NCI-H345 (cell line): ENCODE data around the gene CHRNE.
"Not testable (repeated sequence)": the region's sequence is repeated elsewhere in the genome, so short reads cannot be mapped to it uniquely, and the experiment has no call there.

Source experiments
- DNase-seq: peaks from one replicate; lab custom pipeline; 2025; lab: John Stamatoyannopoulos, UW

CHRNE gene

DNA sequence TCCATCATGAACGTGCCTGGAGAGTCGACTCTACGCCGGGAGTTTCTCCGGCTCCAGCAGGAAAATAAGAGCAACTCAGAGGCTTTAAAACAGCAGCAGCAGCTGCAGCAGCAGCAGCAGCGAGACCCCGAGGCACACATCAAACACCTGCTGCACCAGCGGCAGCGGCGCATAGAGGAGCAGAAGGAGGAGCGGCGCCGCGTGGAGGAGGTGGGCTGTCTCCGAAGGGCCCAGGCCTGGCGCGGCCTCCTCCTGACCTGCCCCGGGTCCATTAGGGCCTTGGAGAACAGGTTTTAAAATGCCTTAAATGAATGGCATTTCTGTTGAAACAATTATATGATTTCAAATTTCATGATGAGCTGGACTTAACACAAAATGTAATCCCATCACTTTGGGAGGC, 15.3 kb downstream of the CHRNE start:
- no peak for DNase-seq

DNA sequence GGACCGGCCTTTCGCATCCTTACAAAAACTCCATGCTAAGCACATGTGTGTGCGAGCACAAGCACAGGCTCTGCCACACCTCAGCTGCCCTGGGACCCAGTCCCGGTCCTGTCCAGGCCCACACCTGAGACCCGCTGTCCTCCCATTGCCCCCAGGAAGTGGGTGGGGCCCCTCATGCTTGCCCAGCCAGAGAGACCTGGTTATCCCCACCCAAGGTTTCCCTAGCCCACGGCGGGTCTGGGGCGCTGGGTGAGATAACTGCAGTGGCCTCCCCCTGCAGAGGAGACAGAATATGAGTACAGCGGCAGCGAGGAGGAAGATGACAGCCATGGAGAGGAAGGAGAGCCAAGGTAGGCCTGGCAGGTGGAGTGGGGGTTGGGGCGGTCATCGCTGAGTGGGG, 16.1 kb downstream of the CHRNE start:
- DNase-seq = no peak

DNA sequence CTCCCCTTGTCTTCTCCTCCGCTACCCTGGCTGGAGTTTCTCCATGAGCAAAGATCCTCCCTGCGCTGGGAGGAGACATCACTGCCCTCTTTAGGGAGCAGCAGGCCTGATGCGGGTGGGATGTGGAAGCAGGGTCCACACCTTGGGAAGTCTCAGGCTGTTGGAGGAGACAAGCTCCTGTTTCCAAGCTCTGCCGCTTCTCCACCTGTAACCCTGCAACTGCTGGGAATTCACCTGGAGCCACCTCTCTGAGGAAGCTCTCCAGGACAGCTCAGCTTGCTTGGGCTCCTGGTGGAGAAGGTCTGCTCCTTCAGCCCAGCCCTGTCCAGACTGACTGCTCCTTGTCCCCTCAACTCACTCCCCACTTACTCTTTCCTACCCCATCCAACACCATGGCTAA, 18.4 kb downstream of the CHRNE start:
- DNase-seq = no peak

DNA sequence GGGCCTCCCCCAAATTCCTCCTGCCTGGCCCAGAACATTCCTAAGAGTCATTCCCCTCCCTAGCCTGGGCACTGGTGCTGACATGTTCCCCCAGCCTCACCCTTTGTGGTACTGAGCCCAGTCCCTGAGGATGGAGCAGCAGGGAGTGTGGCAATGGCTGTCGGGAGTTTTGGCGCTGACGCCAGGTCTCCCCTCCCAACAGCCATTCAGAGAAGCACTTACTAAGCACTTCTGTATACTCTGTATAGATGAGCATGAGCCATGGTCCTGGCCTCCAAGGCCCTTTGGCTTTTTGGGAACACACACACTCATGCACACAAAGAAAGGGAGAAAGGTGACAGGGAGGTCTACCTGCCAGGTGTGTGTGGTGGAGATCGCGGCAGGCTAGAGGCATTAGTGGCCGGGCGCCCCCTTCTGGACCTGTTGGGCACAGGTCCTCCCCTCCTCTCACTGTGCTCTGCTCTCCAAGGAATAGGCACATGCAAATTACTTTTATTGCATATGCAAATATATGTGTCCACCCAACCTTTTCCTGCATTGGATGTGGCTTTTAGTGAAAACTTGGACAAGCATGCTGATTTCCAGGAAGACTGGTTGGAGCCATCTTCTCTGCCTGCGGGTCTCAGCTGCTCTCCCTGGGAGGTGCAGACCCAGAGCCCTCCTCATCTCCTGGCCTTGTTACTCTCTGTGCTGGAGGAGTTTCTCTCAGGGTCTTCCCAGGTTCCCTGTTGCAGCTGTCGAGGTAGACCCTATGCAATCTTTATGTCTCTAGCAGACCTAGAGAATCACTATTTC, 20.9 kb downstream of the CHRNE start:
- peak; percentile 62 for DNase-seq

DNA sequence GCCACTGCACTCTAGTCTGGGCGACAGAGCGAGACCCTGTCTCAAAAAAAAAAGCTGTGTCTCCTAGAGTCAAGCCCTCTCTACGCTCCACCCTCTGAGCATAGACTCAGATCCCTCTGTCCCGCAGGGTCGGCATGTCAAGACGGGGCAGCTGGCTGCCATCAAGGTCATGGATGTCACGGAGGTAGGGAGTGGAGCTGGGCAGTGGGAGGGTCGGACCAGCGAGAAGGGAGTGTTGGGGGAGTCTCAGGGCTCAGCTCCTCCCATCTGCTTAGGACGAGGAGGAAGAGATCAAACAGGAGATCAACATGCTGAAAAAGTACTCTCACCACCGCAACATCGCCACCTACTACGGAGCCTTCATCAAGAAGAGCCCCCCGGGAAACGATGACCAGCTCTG, 22.0 kb downstream of the CHRNE start:
- no peak for DNase-seq

DNA sequence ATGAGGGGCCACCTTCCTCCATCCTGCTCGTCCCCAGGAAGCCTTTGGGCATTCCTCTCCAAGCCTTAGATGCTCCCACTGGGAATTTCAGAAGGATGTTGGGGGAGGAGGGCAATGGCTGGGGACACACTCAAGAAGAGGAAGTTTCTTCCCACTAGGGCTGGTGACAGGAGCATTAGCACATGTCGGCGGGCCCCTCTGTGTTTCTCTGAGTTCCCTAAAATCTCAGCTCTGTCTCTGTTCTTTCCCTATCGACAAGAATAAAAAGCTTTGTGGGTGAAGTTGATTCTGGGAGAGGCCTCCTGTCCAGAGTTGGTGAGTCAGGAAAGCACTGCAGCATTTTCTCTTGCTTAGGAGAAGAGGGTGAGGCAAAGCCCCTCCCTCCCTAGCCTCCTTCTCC, 23.3 kb downstream of the CHRNE start:
- DNase-seq = no peak

DNA sequence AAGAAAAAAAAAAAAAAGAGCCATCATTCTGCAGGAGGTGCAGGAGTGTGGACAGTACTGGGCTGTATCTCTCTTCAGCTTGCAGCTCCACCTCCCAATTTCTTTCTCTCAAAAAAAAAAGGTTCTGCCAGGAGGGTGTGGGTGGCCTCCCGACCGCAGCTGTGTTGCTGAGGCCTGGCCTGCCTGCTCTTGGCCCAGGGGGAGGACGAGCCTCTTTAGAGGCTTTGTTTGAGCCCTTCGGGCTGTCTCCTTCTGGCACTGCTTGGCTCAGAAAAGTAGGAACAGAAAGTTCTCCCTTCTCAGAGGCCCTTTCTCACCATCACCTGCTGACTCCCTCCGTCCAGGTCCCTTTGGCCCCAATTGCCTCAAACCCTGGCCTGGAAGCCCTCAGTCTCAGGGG, 25.8 kb downstream of the CHRNE start:
- DNase-seq = no peak

DNA sequence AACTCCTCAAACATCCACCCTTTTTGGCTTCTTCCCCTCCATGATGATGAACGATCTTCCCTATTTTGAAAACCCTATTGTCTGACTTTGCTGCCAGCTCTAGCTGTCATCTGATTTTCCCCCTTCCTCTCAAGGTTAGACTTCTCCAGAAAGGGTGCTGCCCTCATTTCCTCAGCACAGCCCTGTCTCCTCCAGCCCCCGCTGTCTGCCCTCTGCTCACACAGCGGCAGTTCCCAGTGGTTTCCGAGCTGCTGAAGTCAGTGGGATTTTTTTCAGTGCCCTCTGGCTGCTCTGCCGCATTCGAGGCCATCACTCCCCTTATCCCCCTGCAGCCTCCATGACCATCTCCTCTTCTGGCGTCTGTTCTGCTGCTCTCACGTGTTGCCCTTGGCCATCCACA, 30.1 kb downstream of the CHRNE start:
- no peak for DNase-seq

DNA sequence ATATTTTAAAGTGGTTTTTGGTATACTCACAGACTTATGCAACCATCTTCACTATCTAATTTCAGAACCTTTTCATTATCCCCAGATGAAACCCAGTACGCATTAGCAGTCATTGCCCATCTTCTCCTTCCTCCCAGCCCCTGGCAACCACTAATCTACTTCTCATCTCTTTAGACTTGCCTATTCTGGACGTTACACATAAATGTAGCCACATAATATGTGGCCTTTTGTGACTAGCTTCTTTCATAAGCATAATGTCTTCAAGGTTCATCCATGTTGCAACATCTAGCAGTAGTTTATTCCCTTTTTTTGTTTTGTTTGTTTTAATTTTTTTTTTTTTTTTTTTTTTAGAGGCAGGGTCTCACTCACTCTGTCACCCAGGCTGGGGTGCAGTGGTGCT, 32.0 kb downstream of the CHRNE start:
- no peak for DNase-seq

DNA sequence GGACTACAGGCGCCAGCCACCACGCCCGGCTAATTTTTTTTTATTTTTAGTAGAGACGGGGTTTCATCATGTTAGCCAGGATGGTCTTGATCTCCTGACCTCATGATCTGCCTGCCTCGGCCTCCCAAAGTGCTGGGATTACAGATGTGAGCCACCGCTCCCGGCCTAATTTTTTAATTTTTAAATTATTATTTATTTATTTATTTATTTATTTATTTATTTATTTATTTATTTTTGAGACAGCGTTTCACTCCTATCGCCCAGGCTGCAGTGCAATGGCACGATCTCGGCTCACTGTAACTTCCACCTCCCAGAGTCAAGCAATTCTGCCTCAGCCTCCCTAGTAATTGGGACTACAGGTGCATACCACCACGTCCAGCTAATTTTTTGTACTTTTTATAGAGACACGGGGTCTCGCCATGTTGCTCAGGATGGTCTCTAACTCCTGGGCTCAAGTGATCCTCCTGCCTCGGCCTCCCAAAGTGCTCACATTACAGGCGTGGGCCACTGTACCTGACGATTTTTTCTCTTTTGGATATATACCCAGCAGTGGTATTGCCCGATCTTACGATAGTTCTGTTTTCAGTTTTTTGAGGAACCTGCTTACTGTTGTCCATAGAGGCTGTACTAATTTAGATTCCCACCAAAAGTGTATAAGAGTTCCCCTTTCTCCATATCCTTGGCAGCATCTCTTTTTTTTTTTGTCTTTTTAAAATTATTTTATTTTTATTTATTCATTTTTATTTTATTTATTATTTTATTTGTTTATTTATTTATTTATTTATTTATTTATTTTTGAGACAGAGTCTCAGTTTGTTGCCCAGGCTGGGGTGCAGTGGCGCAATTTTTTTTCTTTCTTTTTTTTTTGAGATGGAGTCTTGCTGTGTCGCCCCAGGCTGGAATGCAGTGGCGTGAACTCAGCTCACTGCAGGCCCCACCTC, 33.6 kb downstream of the CHRNE start:
- not testable (repeated sequence) for DNase-seq

DNA sequence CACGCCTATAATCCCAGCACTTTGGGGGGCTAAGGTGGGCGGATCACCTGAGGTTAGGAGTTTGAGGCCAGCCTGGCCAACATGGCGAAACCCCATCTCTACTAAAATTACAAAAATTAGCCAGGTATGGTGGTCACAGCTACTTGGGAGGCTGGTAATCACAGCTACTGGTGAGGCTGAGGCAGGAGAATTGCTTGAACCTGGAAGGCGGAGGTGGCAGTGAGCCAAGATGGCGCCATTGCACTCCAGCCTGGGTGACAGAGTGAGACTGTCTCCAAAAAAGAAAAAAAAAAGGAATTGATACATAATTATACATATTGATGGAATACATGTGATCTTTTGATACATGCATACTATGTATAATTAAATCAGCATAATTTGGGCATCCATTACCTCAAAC, 35.4 kb downstream of the CHRNE start:
- not testable (repeated sequence) for DNase-seq

DNA sequence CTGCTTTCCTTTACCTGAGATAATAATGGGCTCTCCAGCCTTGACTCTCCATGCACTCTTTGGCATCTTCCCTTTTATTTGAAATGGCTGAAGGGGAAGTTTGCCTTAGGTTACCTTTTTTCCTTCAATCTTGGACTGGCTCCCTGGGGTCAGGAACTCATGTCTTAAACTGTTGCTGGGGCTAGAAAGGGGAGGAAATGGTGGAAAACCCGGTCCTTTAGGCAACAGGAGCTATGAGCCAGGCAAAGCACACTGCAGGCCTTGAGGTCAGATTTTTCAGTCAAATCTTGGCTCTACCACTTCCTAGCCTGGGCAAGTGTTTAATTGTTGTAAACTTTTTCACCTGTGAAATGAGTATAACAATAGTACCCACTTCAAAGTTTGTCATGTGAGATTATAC, 39.6 kb downstream of the CHRNE start:
- DNase-seq = no peak

DNA sequence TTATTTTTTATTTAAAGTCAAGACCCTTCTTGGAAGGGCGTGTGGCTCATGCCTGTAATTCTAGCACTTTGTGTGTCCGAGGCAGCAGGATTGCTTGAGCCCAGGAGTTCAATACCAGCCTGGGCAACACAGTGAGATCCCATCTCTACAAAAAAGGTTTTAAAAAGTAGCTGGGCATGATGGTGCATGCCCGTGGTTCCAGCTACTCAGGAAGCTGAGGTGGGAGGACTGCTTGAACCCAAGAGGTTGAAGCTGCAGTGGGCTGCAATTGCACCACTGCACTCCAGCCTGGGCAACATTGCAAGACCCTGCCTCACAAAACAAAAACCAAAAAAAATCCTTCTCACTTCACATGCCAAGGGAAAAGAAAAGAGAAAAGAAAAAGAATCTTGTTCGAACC, 40.2 kb downstream of the CHRNE start:
- no peak for DNase-seq

DNA sequence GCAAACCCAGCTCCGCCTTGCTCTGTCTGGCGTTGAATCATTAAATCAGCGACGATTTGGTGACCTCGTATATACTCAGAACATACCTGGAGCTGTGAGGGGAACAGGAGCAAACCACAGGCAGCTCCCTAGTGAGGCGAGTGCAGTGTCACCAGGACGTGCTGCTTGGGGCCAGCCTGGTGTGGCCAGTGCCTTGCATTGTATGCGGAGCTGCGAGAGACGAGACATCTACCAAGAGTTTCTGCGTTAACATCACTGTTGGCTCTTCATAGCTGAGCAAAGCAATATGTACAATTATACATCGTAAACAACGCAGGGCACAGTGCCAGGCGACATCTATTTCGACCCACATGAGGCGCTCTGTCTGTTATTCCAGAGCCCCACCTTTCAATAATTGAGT, 41.8 kb downstream of the CHRNE start:
- DNase-seq = no peak

DNA sequence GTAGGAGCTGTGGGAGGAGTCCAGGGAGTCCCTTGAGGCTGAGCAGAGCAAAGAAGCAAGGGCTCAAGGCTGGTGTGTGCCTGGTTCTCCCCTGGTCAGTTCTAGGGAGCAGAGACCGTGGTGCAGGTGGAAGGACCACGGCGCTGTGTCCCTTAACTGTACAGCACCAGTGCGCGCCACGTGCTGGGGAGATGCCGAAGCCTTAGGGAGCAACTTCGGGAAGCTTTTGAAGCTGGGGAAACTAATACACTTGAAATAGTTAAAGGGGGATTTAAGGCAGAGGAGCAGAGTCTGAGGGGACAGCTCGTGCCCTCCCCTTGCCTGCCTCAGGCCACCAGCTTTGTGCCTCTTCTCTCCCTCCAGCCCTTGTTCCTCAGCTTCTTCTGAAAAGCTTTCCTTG, 42.2 kb downstream of the CHRNE start:
- DNase-seq = no peak

DNA sequence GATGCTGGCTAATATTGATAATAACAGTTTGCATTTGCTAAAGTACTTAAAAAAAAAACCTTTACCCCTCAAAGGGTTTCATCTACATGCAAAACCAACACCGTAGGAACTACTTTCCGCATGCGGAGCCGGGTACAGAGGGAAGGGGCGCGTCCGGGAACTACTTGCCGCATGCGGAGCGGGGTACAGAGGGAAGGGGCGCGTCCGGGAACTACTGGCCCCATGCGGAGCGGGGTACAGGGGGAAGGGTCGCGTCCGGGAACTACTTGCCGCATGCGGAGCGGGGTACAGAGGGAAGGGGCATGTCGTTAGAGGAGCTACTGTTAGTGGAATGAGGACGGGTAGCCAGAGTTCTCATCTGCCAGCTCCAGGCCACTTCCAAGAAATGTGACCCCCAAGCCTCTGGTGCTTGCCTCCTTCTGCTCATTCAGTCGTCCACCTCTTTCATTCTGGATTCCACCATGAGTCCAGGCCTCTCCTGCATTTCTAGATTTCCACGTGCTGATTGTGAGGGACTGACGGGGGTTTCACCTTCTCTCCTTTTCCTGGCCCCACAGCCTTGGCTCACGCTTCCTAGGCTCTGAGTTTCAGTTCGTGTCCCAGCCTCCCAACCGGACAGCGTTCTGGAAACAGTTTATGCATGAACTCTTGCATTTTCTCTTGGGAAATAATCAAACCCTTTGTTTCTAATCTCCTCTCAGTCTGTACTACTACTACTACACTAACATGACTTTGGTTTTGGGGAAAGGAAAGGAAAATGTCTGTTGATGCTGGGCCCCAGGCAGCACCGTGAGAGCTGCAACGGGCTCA, 42.9 kb downstream of the CHRNE start:
- DNase-seq = no peak

DNA sequence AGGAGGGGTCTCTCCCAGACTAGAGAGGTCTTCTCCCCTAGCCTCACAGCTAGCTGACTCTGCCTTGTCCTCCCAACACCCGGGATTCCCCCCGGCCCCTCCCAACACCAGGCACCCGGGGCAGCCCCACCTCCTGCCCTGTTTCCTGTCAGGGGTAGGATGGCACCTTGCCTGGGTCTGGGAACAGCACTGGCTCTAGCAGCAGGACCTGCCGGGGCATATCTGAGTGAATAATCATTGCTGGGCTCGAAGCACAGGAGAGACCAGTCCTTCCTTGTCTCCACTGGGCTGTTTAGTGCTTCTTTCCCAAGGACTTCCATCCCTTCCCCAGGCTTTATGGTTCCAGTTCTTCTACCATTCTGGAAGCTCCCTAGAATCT, 44.0 kb downstream of the CHRNE start:
- no peak for DNase-seq

DNA sequence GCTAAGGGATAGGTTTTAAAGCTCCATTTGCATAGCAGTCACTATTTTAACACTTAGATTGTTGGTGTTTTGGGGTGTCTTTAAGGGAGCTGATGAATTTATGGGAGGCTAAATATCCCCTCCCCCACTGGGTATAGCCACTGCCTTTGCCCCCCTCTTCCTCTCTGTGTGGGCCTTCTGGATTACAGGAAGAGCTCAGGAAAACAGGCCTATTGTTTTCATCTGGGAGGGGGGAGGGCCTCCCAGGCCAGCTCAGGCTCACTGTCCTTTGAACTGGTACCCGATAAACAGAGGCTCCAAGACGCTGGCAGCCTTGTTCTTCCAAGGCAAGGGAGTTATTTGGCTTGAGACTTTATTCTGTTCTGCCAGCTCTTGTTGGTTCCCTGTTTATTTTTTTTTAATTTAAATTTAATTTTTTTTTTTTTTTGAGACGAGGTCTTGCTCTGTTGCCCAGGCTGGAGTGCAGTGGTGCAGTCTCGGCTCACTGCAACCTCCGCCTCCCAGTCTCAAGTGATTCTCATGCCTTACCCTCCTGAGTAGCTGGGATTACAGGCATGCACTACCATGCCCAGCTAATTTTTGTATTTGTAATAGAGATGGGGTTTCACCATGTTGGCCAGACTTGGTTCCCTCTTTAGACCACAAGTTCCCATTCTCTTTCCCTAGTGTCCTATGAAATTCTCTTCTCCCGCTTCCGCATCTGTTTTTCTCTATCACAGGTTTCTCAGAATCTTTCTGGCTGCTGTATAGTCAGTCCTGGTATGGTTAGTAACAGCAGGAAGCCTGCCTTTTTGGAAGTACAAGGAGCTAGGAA, 44.6 kb downstream of the CHRNE start:
- no peak for DNase-seq

DNA sequence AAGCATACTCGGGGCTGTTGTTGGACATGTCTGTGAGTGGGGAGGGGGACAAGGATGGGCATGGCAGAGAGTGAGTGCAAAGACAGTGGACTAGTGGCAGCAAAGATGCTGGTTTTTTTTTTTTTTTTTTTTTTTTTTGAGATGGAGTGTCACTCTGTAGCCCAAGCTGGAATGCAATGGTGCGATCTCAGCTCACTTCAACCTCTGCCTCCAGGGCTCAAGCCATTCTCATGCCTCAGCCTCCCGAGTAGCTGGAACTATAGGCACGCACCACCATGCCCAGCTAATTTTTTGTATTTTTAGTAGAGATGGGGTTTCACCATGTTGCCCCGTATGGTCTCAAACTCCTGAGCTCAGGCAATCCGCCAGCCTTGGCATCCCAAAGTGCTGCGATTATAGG, 45.6 kb downstream of the CHRNE start:
- DNase-seq = not testable (repeated sequence)

DNA sequence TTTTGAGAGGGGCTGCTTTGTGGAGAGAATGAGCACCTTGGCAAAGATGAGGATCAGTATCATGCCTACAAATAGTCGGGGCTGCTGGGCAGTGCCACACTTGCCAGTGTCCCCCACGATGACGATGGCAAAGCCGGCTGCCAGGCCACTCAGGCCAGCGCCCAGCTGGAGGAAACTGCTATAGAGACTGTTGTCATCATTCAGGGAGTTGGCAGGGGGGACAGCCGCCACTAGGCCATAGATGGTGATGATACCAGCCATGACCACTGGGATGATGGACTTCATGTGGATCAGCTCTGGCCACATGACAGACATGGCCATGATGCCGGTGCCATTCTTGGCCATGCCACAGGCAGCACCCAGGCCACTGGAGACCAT, 46.0 kb downstream of the CHRNE start:
- DNase-seq = no peak

DNA sequence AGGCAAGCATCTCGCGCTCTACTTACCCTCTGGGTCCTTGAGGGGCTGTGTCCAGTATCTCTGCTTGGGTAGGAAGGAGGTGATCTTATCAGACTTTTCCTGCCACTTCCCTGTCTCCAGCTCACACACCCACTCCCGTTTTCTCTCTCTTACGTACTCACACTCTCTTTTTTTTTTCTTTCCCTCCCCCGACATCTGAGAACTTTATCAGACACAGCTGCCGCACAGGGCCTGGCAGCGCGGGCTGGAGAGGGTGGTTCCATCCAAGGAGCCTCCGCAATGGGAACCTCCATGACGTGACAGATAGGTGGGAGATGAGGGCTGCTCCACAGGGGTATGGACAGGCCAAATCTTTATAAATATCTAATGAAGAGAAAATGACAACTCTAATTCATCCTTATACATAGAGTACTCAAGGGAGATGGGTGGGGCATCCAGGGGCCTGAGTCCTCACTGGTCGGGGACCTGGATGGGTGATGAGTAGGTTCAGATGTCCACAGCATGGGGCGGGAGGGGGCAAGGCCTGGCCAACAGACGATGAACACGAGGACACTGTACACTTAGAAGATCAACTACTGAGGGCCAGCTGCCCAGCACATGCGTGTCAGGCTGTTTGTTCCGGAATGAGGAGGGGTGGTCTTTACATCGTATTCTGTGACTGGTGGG, 46.5 kb downstream of the CHRNE start:
- DNase-seq = no peak
